ENCODE data around the gene PTK7.
"Not testable (repeated sequence)": the region's sequence is repeated elsewhere in the genome, so short reads cannot be mapped to it uniquely, and the experiment has no call there.

- TF ChIP-seq, protein P1, sequence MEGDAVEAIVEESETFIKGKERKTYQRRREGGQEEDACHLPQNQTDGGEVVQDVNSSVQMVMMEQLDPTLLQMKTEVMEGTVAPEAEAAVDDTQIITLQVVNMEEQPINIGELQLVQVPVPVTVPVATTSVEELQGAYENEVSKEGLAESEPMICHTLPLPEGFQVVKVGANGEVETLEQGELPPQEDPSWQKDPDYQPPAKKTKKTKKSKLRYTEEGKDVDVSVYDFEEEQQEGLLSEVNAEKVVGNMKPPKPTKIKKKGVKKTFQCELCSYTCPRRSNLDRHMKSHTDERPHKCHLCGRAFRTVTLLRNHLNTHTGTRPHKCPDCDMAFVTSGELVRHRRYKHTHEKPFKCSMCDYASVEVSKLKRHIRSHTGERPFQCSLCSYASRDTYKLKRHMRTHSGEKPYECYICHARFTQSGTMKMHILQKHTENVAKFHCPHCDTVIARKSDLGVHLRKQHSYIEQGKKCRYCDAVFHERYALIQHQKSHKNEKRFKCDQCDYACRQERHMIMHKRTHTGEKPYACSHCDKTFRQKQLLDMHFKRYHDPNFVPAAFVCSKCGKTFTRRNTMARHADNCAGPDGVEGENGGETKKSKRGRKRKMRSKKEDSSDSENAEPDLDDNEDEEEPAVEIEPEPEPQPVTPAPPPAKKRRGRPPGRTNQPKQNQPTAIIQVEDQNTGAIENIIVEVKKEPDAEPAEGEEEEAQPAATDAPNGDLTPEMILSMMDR (IDR thresholded peaks at IDR 0.05), result not testable (repeated sequence)
- TF ChIP-seq POLR2A (IDR thresholded peaks at IDR 0.05), result not testable (repeated sequence)
Measured at GRCh38 chr6:43139973-43140372, 63.9 kb downstream of the PTK7 start.

All from Peyer's patch (tissue), 4 donors.